Measurements from ENCODE around the gene DPP6. TPM values are rescaled to one million over a fixed set of nuclear protein-coding genes. Genes with fewer than 3 reads are reported as not detected.

Gene DPP6
- total RNA-seq, 1 donor from 2014 or later = 0.62 TPM

DNA sequence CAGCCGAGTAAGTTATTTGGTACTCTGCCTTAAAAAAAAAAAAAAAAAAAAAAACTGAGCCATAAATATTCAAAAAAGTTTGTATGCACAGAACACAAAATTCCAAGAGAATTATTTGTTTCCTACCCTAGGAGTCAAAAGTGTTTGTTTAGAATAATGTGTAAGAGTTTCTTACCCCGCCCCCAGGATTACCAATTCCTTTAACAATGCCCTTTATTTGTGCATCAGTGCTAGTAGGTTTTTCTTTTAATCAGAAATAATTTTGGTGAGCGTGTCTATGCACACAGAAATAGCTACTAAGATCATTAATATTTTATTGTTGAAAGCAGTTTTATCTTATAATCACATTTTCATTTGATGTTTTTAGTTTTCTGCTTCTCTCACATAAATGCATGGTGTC is 374.6 kb downstream of the DPP6 start:
- DNase-seq (ENCODE audit: low spot score) (no peak), ATAC-seq (no peak)
- intact Hi-C loops (cut with DNase I) = no loop called here

DNA sequence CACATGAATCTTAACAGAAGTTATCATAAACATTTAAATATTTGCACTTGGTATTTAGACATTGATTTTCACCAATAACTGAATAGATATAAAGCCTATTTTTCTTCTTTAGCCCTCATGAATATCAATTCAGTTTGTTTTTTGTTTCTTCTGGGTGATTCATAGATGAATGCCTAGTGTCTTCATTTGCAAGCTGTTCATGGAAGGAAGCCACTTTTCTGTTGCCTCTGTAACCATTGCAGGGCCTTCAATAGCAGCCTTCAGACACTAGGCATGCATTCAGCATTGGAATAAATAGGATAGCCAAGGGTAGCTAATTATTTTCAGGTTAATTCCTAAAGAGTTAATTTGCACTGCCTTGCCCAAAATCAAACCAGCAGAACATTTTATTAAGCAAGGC is 375.3 kb downstream of the DPP6 start:
- intact Hi-C loops (cut with DNase I) = no loop called here
- ATAC-seq (no peak), DNase-seq (ENCODE audit: low spot score) (no peak)

DNA sequence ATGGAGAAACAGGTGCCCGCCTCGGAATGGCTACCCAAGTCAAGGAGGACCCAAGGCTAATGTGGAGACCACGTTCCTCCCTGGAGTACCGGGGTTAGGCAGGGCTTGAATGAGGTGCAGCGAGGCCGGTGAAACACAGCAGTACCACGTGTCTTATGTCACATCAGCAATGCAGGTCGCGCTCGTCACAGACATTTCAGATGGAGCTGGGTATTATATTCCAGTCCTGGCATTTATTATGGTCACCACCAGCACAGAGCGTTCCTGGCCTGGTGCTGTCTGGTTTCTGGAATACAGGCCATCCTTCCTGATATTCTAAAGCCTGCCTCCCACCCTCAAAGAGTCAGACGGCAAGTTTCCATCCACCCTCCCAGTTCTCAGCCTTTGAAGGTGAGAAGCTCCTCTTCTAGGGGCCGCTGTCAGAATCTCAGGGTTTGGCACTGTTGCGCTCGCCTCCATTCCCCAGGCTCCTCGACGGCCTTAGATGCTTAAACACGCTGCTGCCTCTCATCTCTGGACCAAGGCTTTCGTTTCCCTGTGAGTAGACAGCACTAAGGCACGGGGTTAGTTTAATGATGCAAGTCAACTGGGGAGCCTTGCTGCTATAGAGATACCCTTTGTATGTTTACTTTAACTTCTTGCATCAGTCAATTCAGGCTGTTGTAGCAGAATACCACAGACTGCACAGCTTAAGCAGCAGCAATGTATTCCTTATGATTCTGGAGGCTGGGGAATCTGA is 377.6 kb downstream of the DPP6 start:
- DNase-seq (ENCODE audit: low spot score) (no peak), ATAC-seq (no peak)
- intact Hi-C loops (cut with DNase I) = no loop called here

DNA sequence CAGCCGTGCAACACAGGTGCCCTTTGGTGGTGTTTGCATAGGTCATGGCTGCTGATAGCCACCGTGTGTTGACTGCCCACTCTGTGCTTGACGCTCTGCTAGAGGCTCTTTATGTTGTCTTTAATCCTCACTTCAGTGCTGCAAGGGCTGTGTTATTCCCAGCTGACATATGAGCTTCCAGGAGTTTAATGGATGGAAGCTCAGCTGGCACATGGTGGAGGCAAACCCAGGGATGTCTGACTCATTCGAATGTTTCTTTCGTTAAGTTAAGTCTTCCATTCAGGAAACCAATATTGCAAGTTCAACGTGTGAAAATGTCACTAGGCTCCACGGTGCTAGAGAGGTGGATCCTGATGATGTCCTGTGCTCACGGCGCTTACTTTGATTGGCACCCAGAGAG is 378.4 kb downstream of the DPP6 start:
- intact Hi-C loops (cut with DNase I) = no loop called here
- ATAC-seq (no peak), DNase-seq (ENCODE audit: low spot score) (no peak)

DNA sequence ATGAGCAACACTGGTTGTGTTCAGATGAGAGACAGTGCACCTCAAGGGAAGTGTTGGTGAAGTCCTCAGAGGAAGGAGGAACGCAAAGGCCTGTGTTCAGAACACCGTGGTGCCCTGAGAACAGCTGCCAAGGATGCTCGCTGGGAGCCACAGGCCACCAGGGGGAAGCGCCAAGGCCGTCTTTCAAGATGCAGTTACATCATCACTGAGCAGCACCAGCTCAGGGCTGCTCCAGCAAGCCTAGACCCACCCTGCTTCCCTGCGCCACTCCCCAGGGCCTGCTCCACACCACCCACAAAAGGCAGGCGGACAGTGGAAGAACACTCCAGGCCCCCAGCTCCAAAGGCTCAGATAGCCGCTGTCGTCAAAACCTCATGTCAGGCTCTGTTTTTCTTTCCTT is 378.8 kb downstream of the DPP6 start:
- intact Hi-C loops (cut with DNase I) = no loop called here
- no peak for ATAC-seq
- no peak for DNase-seq (ENCODE audit: low spot score)

DNA sequence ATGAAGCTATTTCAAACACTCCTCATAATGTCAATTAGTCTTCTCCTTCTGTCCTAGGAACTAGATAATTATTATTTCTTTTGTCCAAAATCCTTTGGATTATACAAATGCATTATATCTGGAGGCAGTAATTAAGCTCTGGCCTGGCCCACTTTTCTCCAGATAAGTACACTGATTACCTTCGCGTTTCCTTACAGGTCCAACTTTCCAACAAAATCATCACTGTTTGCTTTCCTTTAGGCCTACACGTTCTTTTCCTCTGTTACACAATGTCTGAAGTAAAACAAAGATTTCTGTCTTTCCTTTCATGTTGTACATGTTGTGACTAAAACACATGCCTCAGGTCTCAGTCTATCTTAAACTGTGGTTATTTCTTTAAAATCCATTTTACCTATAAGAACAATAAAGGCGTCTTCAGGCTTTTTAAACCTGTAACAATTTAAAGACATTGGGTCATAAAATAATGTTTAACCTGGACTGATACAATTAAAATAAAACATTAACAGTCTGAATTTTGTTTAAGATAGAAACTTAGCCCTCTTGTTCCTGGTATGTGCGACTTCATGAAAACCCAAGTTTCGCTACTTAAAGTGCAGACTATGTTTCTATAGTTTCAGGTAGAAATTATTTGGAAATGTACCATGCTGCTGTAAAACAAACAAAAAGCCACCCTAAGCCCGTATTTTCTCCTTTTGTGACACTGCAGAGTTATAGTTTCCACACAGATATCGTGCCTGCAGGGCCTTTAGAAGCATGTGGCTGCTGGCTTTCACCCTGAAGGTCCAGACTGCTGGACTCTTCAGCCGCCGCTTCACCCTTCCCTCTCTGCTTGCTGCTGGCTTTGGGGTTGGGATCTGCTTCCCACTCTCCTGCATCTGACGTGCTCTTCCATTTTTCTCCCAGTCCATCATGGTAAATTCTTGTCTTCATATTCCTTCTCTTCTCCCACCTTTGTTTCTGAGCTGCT is 381.7 kb downstream of the DPP6 start:
- DNase-seq (ENCODE audit: low spot score) (no peak), ATAC-seq (no peak)
- intact Hi-C loops (cut with DNase I) = no loop called here

DNA sequence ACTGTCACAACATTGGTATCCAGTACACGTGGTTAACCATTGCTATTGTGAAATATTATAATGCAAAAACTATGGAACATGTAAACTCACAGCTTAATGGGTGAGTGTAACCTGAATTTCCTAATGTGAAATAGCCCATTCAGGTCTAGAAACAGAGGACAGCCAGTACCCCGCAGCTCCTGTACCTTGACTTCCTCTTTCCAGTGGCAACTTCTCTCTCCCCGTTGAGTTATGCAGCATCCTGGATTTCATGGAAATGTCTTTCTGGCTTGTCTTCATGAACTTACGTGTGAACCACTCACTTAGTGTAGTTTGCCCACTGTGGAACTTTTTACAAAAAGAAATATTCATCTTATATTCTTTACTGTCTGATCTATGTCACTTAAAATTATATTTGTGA is 384.4 kb downstream of the DPP6 start:
- ATAC-seq (no peak), DNase-seq (ENCODE audit: low spot score) (no peak)
- intact Hi-C loops (cut with DNase I) = no loop called here

DNA sequence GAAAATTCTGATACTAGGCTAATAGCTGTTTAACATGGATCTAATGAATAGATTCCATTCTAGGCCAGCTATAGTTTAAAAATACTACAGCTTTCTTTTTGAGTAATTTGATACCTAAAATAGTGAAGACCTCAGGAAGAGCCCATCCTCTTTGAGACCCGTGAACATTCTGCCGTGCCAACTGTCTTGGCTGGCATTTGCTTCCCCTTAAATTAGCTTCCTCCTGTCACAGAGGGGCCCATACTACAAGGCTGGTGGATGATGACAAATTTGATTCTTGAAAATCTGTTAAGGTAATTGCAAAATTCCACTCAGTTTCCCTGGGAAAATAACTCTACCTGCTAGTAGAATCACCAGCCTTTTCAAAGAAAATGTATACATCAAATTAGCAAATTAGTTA is 385.0 kb downstream of the DPP6 start:
- ATAC-seq = no peak
- intact Hi-C loops (cut with DNase I) = no loop called here

DNA sequence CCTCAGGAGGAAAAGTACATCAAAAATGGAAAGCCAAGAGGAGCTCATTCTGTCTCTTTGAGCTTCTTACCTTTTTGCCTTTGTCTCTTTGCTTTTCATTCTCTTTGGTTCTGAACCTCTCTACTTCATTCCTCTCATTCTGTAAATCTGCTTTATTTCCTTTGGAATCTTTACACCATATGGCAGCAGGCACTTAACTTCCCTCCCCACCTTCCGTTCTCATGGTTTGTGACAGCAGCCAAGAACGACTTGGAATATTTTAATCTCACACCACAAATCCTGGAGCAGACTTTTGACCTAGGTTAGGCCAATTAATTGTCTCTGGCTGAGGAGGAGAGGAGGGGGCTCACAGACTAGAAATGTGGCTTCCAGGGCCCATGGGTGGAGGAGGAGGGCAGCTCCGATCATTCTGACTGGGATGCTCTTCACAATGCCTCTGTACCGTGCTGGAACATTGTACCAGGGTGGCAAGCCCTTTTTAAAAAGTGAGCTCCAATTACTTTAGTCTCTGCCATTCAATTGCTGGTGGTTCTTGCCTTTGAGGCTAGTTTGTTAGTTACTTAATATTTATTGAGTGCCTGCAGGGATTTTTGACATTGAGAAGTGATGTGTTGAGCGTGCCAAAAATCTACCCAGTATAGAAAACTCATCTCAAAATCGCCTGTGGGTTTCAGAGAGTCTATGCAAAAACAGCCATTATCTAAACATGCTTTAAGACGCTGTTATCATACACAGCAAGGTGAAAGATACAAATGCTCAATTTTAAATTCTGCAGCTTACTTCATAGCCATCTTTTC is 386.6 kb downstream of the DPP6 start:
- DNase-seq (ENCODE audit: low spot score) (no peak), ATAC-seq (no peak)
- intact Hi-C loops (cut with DNase I) = no loop called here

More for the DNA sequence above, 385.0 kb downstream of the DPP6 start:
- no peak for DNase-seq (ENCODE audit: low spot score)

DNA sequence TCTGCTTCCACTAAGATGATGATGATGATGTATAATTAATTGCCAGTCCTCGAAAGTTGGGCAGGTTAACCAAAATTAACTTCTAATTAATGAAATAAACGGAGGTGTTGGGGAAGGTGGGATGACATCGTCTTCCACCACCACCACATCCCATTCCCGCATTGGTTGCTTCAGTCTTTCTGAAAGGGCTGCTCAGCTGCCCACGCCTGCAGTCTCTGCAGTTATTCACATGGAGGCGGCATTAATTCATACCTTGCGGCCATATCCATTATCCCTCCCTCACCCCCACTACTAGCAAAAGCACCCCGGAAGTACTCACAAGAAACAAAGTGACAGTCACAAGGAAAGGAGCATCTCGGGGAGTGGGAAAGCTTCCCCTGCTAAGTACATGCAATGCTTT is 387.9 kb downstream of the DPP6 start:
- DNase-seq (ENCODE audit: low spot score) (no peak), ATAC-seq (no peak)
- intact Hi-C loops (cut with DNase I) = no loop called here

DNA sequence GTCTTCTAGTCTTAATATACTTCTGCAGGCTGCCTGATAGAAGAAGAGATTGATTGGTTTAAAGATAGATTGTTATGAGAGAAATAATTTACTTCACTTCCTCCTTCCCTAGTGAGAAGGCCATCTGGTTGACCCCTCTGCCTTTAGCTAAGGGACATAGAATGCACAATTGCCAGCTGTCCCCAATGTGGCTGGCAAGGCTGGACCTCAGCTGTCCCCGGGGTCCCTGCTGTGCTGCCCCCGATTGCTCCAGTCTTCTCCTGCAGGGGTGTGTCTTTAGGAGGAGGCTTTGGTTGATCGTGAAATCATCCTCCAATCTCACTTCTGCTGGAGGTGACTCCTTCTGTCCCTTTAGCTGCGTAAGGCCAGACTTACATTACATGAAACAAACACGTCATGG is 388.5 kb downstream of the DPP6 start:
- DNase-seq (ENCODE audit: low spot score) (no peak), ATAC-seq (no peak)
- intact Hi-C loops (cut with DNase I) = no loop called here

DNA sequence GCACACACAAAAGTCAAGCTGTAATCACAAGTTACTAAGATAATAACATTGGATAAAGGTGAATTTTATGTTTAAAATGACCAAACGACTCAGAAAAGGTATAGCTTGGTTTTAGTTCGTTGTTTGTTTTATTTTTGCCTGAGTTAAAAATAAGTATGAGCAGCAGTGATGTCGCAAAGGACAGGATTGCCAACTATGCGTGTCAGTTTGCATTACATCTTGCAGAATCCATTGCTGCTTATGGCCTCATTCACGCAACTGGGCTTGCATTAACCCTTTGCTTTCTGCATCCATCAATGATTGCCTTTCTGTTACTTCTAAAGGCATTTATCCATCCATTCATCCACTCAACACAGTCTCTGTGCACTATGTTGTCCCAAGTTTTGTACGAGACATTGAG is 389.6 kb downstream of the DPP6 start:
- DNase-seq (ENCODE audit: low spot score) (no peak), ATAC-seq (no peak)
- intact Hi-C loops (cut with DNase I) = no loop called here

DNA sequence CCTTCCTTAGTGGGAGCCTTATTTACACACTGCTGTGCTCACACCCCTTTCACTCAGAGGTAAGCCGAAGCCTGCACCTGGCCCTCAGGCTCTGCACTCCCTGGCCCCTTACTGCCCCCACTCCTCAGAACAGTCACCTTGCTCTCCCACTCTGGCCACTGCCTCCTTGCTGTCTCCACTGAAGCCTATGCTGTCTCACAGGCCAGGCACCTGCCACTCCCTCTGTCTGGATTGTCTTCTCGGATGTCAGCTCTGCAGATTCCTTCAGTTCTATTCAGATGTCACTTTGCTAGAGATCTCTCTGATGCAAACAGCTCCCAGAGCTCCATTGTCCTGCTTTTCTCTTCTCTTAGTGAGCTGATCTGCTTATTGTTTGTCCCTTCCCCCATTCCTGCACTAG is 390.7 kb downstream of the DPP6 start:
- intact Hi-C loops (cut with DNase I) = no loop called here

DNA sequence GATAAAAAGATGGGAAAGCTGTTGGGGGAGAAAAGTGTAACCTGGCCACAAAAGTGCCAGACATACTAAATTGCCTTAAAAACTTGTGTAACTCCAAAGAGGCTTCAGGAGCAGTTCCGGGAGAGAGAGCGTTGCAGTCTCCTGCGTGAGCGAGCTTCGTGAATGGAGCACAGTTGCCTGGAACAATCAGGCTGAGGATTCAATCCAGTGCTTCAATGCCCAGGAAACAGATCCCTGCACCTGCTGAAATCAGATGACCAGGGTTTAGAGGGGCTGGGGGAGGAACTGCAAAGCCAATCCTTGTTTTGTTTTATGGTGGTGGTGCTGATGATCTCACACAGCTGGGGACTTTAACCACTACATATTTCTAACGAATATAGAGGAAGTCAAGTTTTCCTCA is 398.3 kb downstream of the DPP6 start:
- intact Hi-C loops (cut with DNase I) = no loop called here
- DNase-seq (ENCODE audit: low spot score) (no peak), ATAC-seq (no peak)

More for the DNA sequence above, 390.7 kb downstream of the DPP6 start:
- ATAC-seq (no peak), DNase-seq (ENCODE audit: low spot score) (no peak)

DNA sequence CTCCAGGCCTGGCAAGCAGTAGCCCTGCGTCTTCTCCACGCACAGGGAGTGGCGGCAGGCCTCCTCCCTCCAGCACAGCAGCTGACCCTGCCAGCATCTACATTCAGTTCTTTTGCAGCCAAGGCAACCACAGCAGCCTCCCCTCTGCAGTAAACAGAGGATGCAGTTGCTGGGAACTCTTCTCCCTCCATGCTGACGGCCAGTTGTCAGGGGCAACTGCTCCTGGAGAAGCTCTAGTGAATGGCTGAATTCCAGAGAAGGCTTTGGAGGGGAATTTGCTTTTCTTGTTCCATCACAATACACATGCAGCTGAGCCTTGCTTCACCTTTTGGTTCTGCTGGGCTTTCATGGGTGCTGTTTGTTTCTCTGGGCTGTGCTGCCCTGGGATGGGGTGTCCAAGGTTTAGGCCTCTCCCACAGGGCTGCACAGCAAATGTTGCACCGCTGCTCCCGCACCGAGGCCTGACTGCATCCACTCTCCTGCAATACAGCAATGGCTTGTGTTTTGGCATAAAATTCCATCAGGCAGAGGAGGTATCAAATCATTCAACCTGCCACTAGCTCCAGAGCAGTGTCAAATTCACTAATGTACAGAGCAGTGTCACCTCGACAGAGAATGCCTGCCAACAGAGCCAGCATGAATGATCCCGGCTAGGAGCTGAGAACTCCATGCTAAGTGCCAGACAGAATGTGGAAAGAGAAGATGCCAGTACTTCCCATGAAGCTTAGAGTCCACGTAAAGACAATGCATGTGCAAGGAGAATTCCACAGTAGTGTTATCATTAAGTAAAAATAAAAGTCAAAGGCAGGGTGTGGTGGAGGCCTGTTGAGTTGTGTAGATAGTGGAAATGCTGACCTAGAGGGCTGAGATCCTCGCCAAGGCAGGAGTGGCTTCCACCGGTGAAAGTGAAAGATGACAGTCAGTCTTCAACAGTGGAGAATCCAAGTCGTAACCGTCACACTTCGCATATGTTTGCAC is 399.6 kb downstream of the DPP6 start:
- no peak for ATAC-seq
- intact Hi-C loops (cut with DNase I) = no loop called here
- no peak for DNase-seq (ENCODE audit: low spot score)

DNA sequence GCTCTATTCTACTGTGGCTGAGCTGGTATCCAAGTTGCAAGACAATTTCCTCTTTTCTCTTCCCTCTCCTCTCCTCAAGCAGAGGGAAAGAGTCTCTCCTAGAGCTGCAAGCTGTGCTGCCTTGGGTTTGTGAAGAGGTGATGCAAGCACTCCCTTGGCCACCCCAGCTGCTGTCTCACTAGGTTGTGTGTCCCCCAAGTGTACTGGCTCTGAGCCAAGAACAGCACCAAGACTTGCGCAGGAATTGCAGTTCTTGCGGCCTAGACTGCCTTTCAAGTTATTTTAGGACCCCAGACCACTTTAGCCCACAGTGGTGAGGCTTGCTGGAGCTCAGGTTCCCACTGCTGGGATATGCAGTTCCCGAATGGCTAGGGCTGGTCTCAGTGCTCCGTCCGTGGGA is 411.6 kb downstream of the DPP6 start:
- intact Hi-C loops (cut with DNase I) = no loop called here
- ATAC-seq = no peak
- DNase-seq (ENCODE audit: low spot score) = no peak

DNA sequence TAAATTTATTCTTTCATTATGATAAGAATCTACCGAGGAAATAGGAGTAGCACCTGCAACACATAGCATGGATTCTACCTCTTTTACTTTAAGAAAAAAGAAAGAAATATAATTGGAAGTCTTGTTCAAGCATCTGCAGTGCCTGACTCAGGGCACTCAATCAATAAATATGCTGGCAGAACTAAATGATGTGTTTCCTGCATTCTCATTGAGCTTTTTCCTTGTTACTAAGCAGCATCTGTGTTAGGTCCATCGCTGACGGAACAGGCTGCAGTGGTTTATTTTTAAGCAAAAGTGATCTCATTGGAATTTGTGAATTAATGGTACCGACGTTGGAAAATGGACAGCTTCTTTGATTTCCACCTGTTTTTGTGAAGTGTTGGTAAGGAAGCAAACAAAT is 417.5 kb downstream of the DPP6 start:
- ATAC-seq (no peak), DNase-seq (ENCODE audit: low spot score) (no peak)
- intact Hi-C loops (cut with DNase I) = no loop called here

DNA sequence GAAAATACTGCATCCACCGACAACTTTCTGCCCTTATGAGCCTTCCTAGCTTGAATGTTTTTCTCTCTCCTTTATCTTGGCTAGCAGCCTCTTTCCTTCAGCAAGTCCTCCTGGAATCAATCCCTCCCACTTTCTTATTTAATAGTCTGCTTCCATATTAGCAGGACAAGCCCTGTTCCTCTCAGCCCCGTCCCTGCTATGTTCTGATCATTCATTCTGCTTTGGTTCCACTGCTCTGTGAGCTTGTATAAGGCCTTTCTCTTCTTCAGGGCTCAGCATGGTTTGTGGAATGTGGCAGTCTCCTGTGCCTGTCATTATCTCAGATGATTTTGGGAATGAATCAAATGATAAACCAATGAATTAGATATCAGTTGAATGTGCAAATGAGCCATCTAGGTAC is 420.1 kb downstream of the DPP6 start:
- ATAC-seq (no peak), DNase-seq (ENCODE audit: low spot score) (no peak)
- intact Hi-C loops (cut with DNase I) = no loop called here

DNA sequence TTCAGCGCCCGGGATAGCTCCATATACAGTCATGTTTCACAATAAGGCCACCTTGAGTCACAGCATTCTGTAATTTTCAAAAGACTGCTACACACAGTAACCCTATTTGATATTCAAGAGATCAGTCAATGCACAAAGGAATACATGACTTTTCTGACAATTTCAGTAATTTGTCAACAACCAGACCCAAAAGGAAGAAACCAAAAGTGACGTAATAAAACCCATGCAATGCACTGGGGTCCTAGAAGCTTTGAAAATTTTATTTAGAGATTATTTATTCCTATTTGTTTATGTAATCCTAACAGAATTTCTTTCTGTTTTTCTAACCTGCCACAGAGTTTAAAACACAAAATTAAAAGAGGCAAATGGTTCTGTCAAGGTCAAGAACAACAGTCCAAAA is 421.2 kb downstream of the DPP6 start:
- ATAC-seq = no peak
- intact Hi-C loops (cut with DNase I) = no loop called here
- no peak for DNase-seq (ENCODE audit: low spot score)

Data from sciatic nerve (tissue), 2 donors.